Keratinocyte (primary cell): ENCODE results near the gene OAT. TPM values are rescaled to one million over a fixed set of nuclear protein-coding genes. Genes with fewer than 3 reads are reported as not detected.

Experiments used
- DNase-seq: peaks from one replicate; pipeline ENCODE4 v3.0.0-alpha.2; 2011; ENCODE audit warnings: low read depth, missing footprints, low spot score
- FAIRE-seq: peaks from 2 replicates; lab custom pipeline; 2011; peaks lifted over from hg19 to GRCh38; lab: Jason Lieb, UNC
- H2AFZ ChIP-seq: 2 replicates; pipeline ENCODE4 v1.6.0; 2012; ENCODE audit warnings: low read length, control low read depth, inconsistent platforms; ENCODE audit not compliant: control insufficient read depth
- H3K27ac ChIP-seq: 2 replicates; pipeline ENCODE4 v1.5.1; 2011; ENCODE audit warnings: low read length; ENCODE audit not compliant: control insufficient read depth, insufficient read depth
- H3K27me3 ChIP-seq: 3 replicates; pipeline ENCODE4 v1.6.0; 2011; ENCODE audit warnings: low read length; ENCODE audit not compliant: control insufficient read depth, insufficient read depth; ENCODE audit errors: extremely low read depth
- H3K36me3 ChIP-seq, 2 experiments: 2 replicates in 1 of 2; 3 replicates in 1 of 2; pipeline ENCODE4 v1.5.1; 2011; ENCODE audit warnings: low read length in 2 of 2, mild to moderate bottlenecking in 1 of 2; ENCODE audit not compliant: control insufficient read depth in 2 of 2, insufficient read depth in 2 of 2; ENCODE audit errors: extremely low read depth in 1 of 2
- H3K4me1 ChIP-seq: 3 replicates; pipeline ENCODE4 v1.5.1; 2011; ENCODE audit warnings: low read length; ENCODE audit not compliant: control insufficient read depth, insufficient read depth; ENCODE audit errors: extremely low read depth
- H3K4me2 ChIP-seq: 3 replicates; pipeline ENCODE4 v1.6.0; 2011; ENCODE audit warnings: low read depth, low read length; ENCODE audit not compliant: control insufficient read depth, insufficient read depth; ENCODE audit errors: extremely low read depth
- H3K4me3 ChIP-seq, 3 experiments: fragments of 200-600 bp in 1 of 3; sonication (generic) in 1 of 3; 2 replicates in 2 of 3; 3 replicates in 1 of 3; pipeline ENCODE4 v1.5.1; 2011 to 2016; ENCODE audit warnings: low read length in 3 of 3, mild to moderate bottlenecking in 3 of 3, control low read depth in 2 of 3, inconsistent platforms in 1 of 3, low read depth in 1 of 3, mixed read lengths in 1 of 3, mixed run types in 1 of 3, moderate library complexity in 1 of 3; ENCODE audit not compliant: control insufficient read depth in 2 of 3, insufficient read depth in 2 of 3; ENCODE audit errors: extremely low read depth in 1 of 3
- H3K79me2 ChIP-seq: 2 replicates; pipeline ENCODE4 v1.6.0; 2012; ENCODE audit warnings: low read length; ENCODE audit not compliant: control insufficient read depth, insufficient read depth
- H3K9ac ChIP-seq: 3 replicates; pipeline ENCODE4 v1.6.0; 2011; ENCODE audit warnings: low read length; ENCODE audit not compliant: control insufficient read depth, insufficient read depth; ENCODE audit errors: extremely low read depth
- H3K9me1 ChIP-seq: 3 replicates; pipeline ENCODE4 v1.6.0; 2011; ENCODE audit warnings: low read length; ENCODE audit not compliant: control insufficient read depth, insufficient read depth; ENCODE audit errors: extremely low read depth
- H3K9me3 ChIP-seq: 2 replicates; pipeline ENCODE4 v1.5.1; 2012; ENCODE audit warnings: low read depth, low read length; ENCODE audit not compliant: control insufficient read depth
- H4K20me1 ChIP-seq: 3 replicates; pipeline ENCODE4 v1.6.0; 2011; ENCODE audit warnings: low read length; ENCODE audit not compliant: control insufficient read depth, insufficient read depth; ENCODE audit errors: extremely low read depth
- EZH2 ChIP-seq: IDR thresholded peaks from one replicate; pipeline ENCODE4 v1.6.1; 2012; ENCODE audit warnings: inconsistent platforms, mild to moderate bottlenecking, low read length, moderate library complexity
- dilution Hi-C: fragments of 300-500 bp; cut with MboI; formaldehyde crosslinking; loops from one replicate; pipeline ENCODE4 v1.7.0; 2020; ENCODE audit warnings: low sequenced_read_pairs; ENCODE audit not compliant: extremely low pct_ligation_motif_present
- polyA plus RNA-seq, 5 experiments: library from polyadenylated mRNA; depleted of rRNA in 3 of 5; stranded (reverse) in 3 of 5; stranded (forward) in 1 of 5; unstranded in 1 of 5; fragments of >200 nt; gene quantifications; 1 replicate in 1 of 5; 2 replicates in 3 of 5; 3 replicates in 1 of 5; pipeline versions ENCODE4 v1.2.1 to v1.2.3, GENCODE V29; 2011 to 2012; ENCODE audit warnings: missing spikeins in 2 of 5, low read depth in 1 of 5, low replicate concordance in 1 of 5
- TF ChIP-seq, protein P1 (sequence below), 3 experiments: IDR thresholded peaks in 1 of 3; conservative IDR thresholded peaks in 1 of 3; optimal IDR thresholded peaks in 1 of 3; 2 replicates in 2 of 3; 3 replicates in 1 of 3; pipeline versions ENCODE3 to v1.5.1; 2011; ENCODE audit warnings: low read length in 3 of 3, mild to moderate bottlenecking in 3 of 3, moderate library complexity in 2 of 3, control low read depth in 1 of 3, inconsistent platforms in 1 of 3; ENCODE audit not compliant: insufficient read depth in 2 of 3; ENCODE audit errors: extremely low read depth in 1 of 3

OAT gene
- polyA plus RNA-seq, 1 donor (not counting 4 experiments of a cell fraction or from before 2014, with no cell fraction given): 528 TPM

GRCh38 chr10:124459395-124459794, 40.7 kb upstream of the OAT start:
- no peak overlapping the region for H3K4me3 ChIP-seq
- no peak for FAIRE-seq
- no peak overlapping the region for H2AFZ ChIP-seq
- no peaks in the 10 kb centered on the region for H3K9me3 ChIP-seq
- no peaks in the 10 kb centered on the region for H3K36me3 ChIP-seq
- no peak overlapping the region for H3K9ac ChIP-seq
- dilution Hi-C loops: no loop called here
- H3K79me2 ChIP-seq: peaks cover 7% of the 10 kb centered on the region
- H3K4me1 ChIP-seq: peaks cover 8% of the 10 kb centered on the region
- H3K9me1 ChIP-seq: no peaks in the 10 kb centered on the region
- H3K4me2 ChIP-seq: no peak overlapping the region
- no peaks in the 10 kb centered on the region for H3K27me3 ChIP-seq
- no peak for DNase-seq
- no peak overlapping the region for H3K27ac ChIP-seq
- TF ChIP-seq, protein P1, sequence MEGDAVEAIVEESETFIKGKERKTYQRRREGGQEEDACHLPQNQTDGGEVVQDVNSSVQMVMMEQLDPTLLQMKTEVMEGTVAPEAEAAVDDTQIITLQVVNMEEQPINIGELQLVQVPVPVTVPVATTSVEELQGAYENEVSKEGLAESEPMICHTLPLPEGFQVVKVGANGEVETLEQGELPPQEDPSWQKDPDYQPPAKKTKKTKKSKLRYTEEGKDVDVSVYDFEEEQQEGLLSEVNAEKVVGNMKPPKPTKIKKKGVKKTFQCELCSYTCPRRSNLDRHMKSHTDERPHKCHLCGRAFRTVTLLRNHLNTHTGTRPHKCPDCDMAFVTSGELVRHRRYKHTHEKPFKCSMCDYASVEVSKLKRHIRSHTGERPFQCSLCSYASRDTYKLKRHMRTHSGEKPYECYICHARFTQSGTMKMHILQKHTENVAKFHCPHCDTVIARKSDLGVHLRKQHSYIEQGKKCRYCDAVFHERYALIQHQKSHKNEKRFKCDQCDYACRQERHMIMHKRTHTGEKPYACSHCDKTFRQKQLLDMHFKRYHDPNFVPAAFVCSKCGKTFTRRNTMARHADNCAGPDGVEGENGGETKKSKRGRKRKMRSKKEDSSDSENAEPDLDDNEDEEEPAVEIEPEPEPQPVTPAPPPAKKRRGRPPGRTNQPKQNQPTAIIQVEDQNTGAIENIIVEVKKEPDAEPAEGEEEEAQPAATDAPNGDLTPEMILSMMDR (optimal IDR thresholded peaks at IDR 0.05 in 1 of 3, IDR thresholded peaks at IDR 0.05 in 1 of 3, conservative IDR thresholded peaks at IDR 0.05 in 1 of 3; ENCODE audit: extremely low read depth in 1 of 3, insufficient read depth in 2 of 3, low read length in 3 of 3): no peak
- no peak for TF ChIP-seq EZH2
- no peaks in the 10 kb centered on the region for H4K20me1 ChIP-seq

DNA sequence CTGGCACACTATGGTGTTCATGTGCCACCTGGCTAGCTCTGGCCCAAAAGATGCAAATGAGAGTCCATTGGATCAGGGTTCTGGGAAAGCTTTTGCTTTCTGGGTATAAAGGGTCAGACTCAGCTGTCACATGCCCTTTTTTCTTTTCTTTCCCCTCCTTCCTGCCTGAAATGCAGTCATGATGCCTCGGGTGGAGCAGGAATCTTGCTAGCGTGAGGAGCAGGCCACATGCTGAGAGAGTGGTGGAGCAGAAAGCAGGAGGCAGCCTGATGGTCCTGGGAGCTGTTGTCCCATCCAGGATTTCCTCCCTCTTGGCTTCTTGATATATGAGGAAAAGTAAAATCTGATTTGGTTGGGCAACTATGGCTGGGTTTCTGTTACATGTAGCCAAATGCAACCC, 40.2 kb upstream of the OAT start:
- Histone ChIP-seq H4K20me1 (no peaks in the 10 kb centered on the region), H3K4me2 (no peak overlapping the region), H3K27me3 (no peaks in the 10 kb centered on the region), H3K4me3 (no peak overlapping the region), H3K4me1 (peaks cover 8% of the 10 kb centered on the region), H3K9me3 (no peaks in the 10 kb centered on the region), H3K9ac (no peak overlapping the region), H2AFZ (peak overlapping the region; percentile 49), H3K36me3 (no peaks in the 10 kb centered on the region), H3K9me1 (no peaks in the 10 kb centered on the region), H3K27ac (no peak overlapping the region), H3K79me2 (peaks cover 5% of the 10 kb centered on the region)
- TF ChIP-seq, protein P1 (optimal IDR thresholded peaks at IDR 0.05 in 1 of 3, IDR thresholded peaks at IDR 0.05 in 1 of 3, conservative IDR thresholded peaks at IDR 0.05 in 1 of 3; ENCODE audit: extremely low read depth in 1 of 3, insufficient read depth in 2 of 3, low read length in 3 of 3): no peak
- TF ChIP-seq EZH2: no peak
- DNase-seq: no peak
- dilution Hi-C loops: no loop called here
- FAIRE-seq: peak; percentile 36
